ENCODE results near the gene NEGR1. TPM values are rescaled to one million over a fixed set of nuclear protein-coding genes. Genes with fewer than 3 reads are reported as not detected.

Gene NEGR1
- total and polyA plus RNA-seq, 9 of the 15 experiments (the other 6 are each of a cell fraction or from before 2014, with no cell fraction given) = not detected

- Histone ChIP-seq H3K27ac (ENCODE audit: extremely low read depth, low read depth, low read length) (no peak overlapping the region), H4K20me1 (replicated peaks; ENCODE audit: control insufficient read depth, insufficient read depth, low read length) (no peaks in the 10 kb centered on the region), H3K36me3 (ENCODE audit: control insufficient read depth, insufficient read depth, low read length) (no peaks in the 10 kb centered on the region), H3K9me3 (replicated peaks; ENCODE audit: control insufficient read depth, insufficient read depth, low read depth, low read length) (no peaks in the 10 kb centered on the region), H3K4me1 (replicated peaks in 1 of 2; ENCODE audit: control insufficient read depth in 2 of 2, insufficient read depth in 2 of 2, low read length in 2 of 2) (no peaks in the 10 kb centered on the region; a peak in 1 of 5 replicates), H3K9ac (ENCODE audit: insufficient read depth in 1 of 2, low read depth in 2 of 2, low read length in 2 of 2) (no peak overlapping the region), H2AFZ (ENCODE audit: low read depth, low read length) (no peak overlapping the region), H3K4me3 (no peak overlapping the region), H3K9me1 (ENCODE audit: control insufficient read depth, insufficient read depth, low read length) (no peaks in the 10 kb centered on the region), H3K27me3 (ENCODE audit: control insufficient read depth in 2 of 2, insufficient read depth in 2 of 2, low read length in 2 of 2) (no peaks in the 10 kb centered on the region), H3K79me2 (ENCODE audit: control insufficient read depth, insufficient read depth, low read length) (no peaks in the 10 kb centered on the region), H3K4me2 (ENCODE audit: insufficient read depth, low read length) (no peak overlapping the region)
- FAIRE-seq = no peak
- TF ChIP-seq ZNF707 (CRISPR knock-in tag; conservative IDR thresholded peaks at IDR 0.05) (no peak), HDGF (IDR thresholded peaks at IDR 0.05) (no peak), SNAPC5 (CRISPR knock-in tag; IDR thresholded peaks at IDR 0.05) (no peak), LARP7 (IDR thresholded peaks at IDR 0.05) (no peak), ZNF639 (CRISPR knock-in tag; conservative IDR thresholded peaks at IDR 0.05 in 1 of 2, IDR thresholded peaks at IDR 0.05 in 1 of 2) (no peak), NR2C1 (IDR thresholded peaks at IDR 0.05) (no peak), NR2C1 (tag; IDR thresholded peaks at IDR 0.05) (no peak), ILK (tag; IDR thresholded peaks at IDR 0.05; ENCODE audit: borderline replicate concordance, low read depth) (no peak), ZNF79 (CRISPR knock-in tag; IDR thresholded peaks at IDR 0.05; ENCODE audit: low read depth) (no peak), BMI1 (IDR thresholded peaks at IDR 0.05; ENCODE audit: low read length) (no peak), EP400 (IDR thresholded peaks at IDR 0.05) (no peak), ZNF398 (CRISPR knock-in tag; IDR thresholded peaks at IDR 0.05) (no peak), SMAD2 (IDR thresholded peaks at IDR 0.05; ENCODE audit: low read depth, low read length) (no peak), EWSR1 (IDR thresholded peaks at IDR 0.05; ENCODE audit: borderline replicate concordance, low read depth, partially characterized antibody) (no peak), ZZZ3 (IDR thresholded peaks at IDR 0.05) (no peak)
- POLR2A ChIA-PET = interaction anchor here (0.6 kb wide), 1 partner anchor 149 kb away, joined by 3 read pairs; no protein-coding TSS in a partner anchor
- intact Hi-C loops (cut with micrococcal nuclease) (no loop called here), in situ Hi-C loops (cut with MboI) (no loop called here)
- CTCF ChIA-PET (ENCODE audit: low intra/inter-chr PET ratio) = no interaction called here
- no peak for DNase-seq (ENCODE audit: extremely low read depth in 1 of 4, low spot score in 3 of 4)
- no TSS peak for BruUV-seq (replicated peaks)
- no peak for ATAC-seq
Observed at GRCh38 chr1:72280131-72280530, 2.2 kb downstream of the NEGR1 start.
